ENCODE results near the gene FOSL2. TPM values are rescaled to one million over a fixed set of nuclear protein-coding genes. Genes with fewer than 3 reads are reported as not detected.

The FOSL2 gene
- total RNA-seq, 1 donor from 2014 or later: 156 TPM

GRCh38 chr2:28345619-28346018 is 47.0 kb upstream of the FOSL2 start:
- DNase-seq (ENCODE audit: low spot score): peak; percentile 52
- TF ChIP-seq CTCF (IDR thresholded peaks at IDR 0.05): no peak
- Mint-ChIP-seq H3K9me3 (ENCODE audit: low read depth) (no peaks in the 10 kb centered on the region), H3K4me3 (ENCODE audit: unreplicated experiment) (no peak overlapping the region), H3K4me1 (ENCODE audit: low read depth) (peaks cover 59% of the 10 kb centered on the region), H3K27ac (ENCODE audit: unreplicated experiment) (no peak overlapping the region), H3K27me3 (ENCODE audit: low read depth) (no peaks in the 10 kb centered on the region), H3K36me3 (ENCODE audit: low read depth) (no peaks in the 10 kb centered on the region)

GRCh38 chr2:28346587-28346986 is 46.1 kb upstream of the FOSL2 start:
- Mint-ChIP-seq H3K27ac (ENCODE audit: unreplicated experiment) (peak overlapping the region; percentile 80), H3K4me1 (ENCODE audit: low read depth) (peaks cover 50% of the 10 kb centered on the region), H3K9me3 (ENCODE audit: low read depth) (no peaks in the 10 kb centered on the region), H3K27me3 (ENCODE audit: low read depth) (no peaks in the 10 kb centered on the region), H3K4me3 (ENCODE audit: unreplicated experiment) (no peak overlapping the region), H3K36me3 (ENCODE audit: low read depth) (no peaks in the 10 kb centered on the region)
- TF ChIP-seq CTCF (IDR thresholded peaks at IDR 0.05): no peak
- DNase-seq (ENCODE audit: low spot score): peak; percentile 71

- peak; percentile 33 for DNase-seq (ENCODE audit: low spot score)
- Mint-ChIP-seq H3K27ac (ENCODE audit: unreplicated experiment) (no peak overlapping the region), H3K4me1 (ENCODE audit: low read depth) (peaks cover 50% of the 10 kb centered on the region), H3K36me3 (ENCODE audit: low read depth) (no peaks in the 10 kb centered on the region), H3K9me3 (ENCODE audit: low read depth) (no peaks in the 10 kb centered on the region), H3K4me3 (ENCODE audit: unreplicated experiment) (no peak overlapping the region), H3K27me3 (ENCODE audit: low read depth) (no peaks in the 10 kb centered on the region)
- no peak for TF ChIP-seq CTCF (IDR thresholded peaks at IDR 0.05)
Measured at GRCh38 chr2:28347193-28347592, 45.5 kb upstream of the FOSL2 start.

GRCh38 chr2:28347596-28347995 is 45.1 kb upstream of the FOSL2 start:
- H3K4me3 Mint-ChIP-seq (ENCODE audit: unreplicated experiment): no peak overlapping the region
- H3K27ac Mint-ChIP-seq (ENCODE audit: unreplicated experiment): no peak overlapping the region

GRCh38 chr2:28348149-28348567 is 44.5 kb upstream of the FOSL2 start:
- Mint-ChIP-seq H3K27ac (ENCODE audit: unreplicated experiment) (no peak overlapping the region), H3K4me1 (ENCODE audit: low read depth) (peaks cover 47% of the 10 kb centered on the region), H3K9me3 (ENCODE audit: low read depth) (no peaks in the 10 kb centered on the region), H3K4me3 (ENCODE audit: unreplicated experiment) (no peak overlapping the region), H3K27me3 (ENCODE audit: low read depth) (no peaks in the 10 kb centered on the region), H3K36me3 (ENCODE audit: low read depth) (no peaks in the 10 kb centered on the region)
- TF ChIP-seq CTCF (IDR thresholded peaks at IDR 0.05): no peak
- peak; percentile 75 for DNase-seq (ENCODE audit: low spot score)

More at GRCh38 chr2:28347596-28347995, 45.1 kb upstream of the FOSL2 start:
- DNase-seq (ENCODE audit: low spot score): peak; percentile 71
- Mint-ChIP-seq H3K9me3 (ENCODE audit: low read depth) (no peaks in the 10 kb centered on the region), H3K36me3 (ENCODE audit: low read depth) (no peaks in the 10 kb centered on the region), H3K27me3 (ENCODE audit: low read depth) (no peaks in the 10 kb centered on the region), H3K4me1 (ENCODE audit: low read depth) (peaks cover 50% of the 10 kb centered on the region)
- no peak for TF ChIP-seq CTCF (IDR thresholded peaks at IDR 0.05)
